ENCODE data around the gene FAM216B. TPM values are rescaled to one million over a fixed set of nuclear protein-coding genes. Genes with fewer than 3 reads are reported as not detected.

FAM216B gene
- total and polyA plus RNA-seq, 2 experiments from 2014 or later, result not detected

DNA sequence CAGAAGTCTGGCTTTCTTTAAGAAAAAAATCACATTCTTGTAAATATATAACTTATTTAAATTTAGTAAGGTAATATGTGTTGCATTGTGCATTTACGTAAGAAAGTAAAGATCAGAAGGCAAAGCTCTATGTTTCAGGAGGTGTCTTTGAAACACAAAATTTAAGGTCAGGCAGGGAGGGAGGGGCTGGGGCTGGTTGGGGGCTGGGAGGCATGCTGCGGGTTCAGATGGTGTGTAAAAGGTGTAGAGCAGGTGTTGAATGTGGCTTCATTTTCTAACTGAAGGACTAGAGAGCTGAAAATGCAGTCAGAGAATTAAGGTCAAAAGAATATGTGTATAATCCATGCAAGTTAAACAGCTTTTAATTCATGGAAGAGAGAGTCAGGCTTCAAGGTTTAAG, 14.3 kb downstream of the FAM216B start:
- Histone ChIP-seq H3K9me3 (ENCODE audit: low read depth) (no peaks in the 10 kb centered on the region), H3K36me3 (no peaks in the 10 kb centered on the region), H3K4me1 (ENCODE audit: low read depth) (no peaks in the 10 kb centered on the region), H3K27ac (no peak overlapping the region), H3K27me3 (no peaks in the 10 kb centered on the region), H3K4me3 (no peak overlapping the region)
- TF ChIP-seq, protein P1, sequence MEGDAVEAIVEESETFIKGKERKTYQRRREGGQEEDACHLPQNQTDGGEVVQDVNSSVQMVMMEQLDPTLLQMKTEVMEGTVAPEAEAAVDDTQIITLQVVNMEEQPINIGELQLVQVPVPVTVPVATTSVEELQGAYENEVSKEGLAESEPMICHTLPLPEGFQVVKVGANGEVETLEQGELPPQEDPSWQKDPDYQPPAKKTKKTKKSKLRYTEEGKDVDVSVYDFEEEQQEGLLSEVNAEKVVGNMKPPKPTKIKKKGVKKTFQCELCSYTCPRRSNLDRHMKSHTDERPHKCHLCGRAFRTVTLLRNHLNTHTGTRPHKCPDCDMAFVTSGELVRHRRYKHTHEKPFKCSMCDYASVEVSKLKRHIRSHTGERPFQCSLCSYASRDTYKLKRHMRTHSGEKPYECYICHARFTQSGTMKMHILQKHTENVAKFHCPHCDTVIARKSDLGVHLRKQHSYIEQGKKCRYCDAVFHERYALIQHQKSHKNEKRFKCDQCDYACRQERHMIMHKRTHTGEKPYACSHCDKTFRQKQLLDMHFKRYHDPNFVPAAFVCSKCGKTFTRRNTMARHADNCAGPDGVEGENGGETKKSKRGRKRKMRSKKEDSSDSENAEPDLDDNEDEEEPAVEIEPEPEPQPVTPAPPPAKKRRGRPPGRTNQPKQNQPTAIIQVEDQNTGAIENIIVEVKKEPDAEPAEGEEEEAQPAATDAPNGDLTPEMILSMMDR (IDR thresholded peaks at IDR 0.05; ENCODE audit: low read depth, low read length), result no peak
- DNase-seq (ENCODE audit: low read depth in 1 of 2, low spot score in 1 of 2), result no peak

DNA sequence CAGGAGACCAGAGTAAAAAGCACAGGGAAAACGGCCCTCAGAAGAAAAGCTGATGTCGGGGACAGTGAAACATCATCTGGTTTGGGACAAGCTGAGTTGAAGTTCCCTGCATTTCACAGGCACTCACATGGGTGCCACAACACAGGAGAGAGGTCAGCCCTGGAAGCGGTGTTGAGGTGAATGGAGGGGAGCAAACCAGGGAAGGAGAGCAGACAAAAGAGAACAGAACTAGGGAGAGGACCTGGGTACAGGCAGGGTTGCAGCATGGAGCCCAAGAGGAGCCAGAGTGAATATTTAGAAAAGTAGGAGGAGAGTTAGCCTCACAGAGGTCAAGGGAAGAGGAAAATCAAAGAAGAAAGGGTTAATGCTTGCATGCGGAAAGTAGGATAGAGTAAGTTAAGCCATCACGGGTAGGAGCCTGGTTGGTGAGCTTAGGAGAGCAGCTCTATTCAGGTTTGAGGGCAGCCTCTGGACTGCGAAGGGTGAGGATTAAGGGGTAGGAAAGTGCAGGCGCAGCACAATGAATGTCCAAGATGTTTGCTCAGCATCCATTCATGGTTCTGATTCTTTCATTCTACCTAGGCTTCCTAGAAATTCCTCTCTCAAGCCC, 15.5 kb downstream of the FAM216B start:
- TF ChIP-seq, protein P1 (IDR thresholded peaks at IDR 0.05; ENCODE audit: low read depth, low read length), result no peak
- no peak for DNase-seq (ENCODE audit: low read depth in 1 of 2, low spot score in 1 of 2)
- no peaks in the 10 kb centered on the region for H3K4me1 ChIP-seq (ENCODE audit: low read depth)

DNA sequence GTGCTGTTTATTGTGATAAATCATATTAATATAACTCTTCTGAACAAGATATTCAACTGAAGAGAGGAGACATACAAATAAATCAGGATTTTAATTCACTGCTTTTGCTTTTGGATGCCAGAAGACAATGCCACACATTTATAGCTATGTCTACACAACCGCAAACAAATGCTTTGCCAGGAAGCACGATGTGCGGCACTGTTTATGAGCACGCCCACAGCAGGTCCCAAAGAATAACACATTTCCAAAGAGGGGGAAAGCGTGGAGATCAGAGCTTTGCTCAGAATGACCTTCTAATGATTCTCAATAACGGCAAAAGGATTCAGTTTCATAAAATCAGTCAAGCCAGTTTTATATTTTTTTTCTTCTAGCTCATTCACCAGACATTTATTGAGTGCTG, 16.7 kb downstream of the FAM216B start:
- no peaks in the 10 kb centered on the region for H3K4me1 ChIP-seq (ENCODE audit: low read depth)
- no peaks in the 10 kb centered on the region for H3K27me3 ChIP-seq
- H3K4me3 ChIP-seq, result no peak overlapping the region
- H3K36me3 ChIP-seq, result no peaks in the 10 kb centered on the region
- TF ChIP-seq, protein P1 (IDR thresholded peaks at IDR 0.05; ENCODE audit: low read depth, low read length), result no peak
- H3K9me3 ChIP-seq (ENCODE audit: low read depth), result no peaks in the 10 kb centered on the region
- DNase-seq (ENCODE audit: low read depth in 1 of 2, low spot score in 1 of 2), result no peak
- H3K27ac ChIP-seq, result no peak overlapping the region

More for the DNA sequence above, 15.5 kb downstream of the FAM216B start:
- Histone ChIP-seq H3K4me3 (no peak overlapping the region), H3K27me3 (no peaks in the 10 kb centered on the region), H3K27ac (no peak overlapping the region), H3K9me3 (ENCODE audit: low read depth) (no peaks in the 10 kb centered on the region), H3K36me3 (no peaks in the 10 kb centered on the region)

DNA sequence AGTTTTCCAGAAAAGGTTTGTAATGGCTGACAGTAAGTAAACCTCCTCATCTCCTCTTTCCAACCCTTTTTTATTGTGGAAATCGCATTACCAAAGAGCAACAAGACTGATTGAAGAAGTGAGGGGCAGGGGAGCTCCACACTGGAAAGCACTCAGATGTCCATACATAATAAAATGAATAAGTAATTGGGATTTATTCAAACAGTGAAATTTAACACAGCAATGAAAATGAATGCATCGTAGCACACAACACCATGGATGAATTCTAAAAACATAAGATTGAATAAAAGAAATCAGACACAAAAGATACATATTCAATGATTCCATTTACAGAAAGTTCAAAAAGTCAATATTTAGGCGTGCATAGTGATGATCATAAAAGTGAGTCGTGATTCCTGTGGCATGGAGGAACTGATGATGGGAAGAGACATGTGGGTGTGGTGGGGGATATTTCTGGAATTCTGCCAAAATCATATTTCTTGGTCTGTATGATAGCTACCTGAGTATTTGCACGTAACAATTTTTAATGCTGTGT, 18.8 kb downstream of the FAM216B start:
- no peak overlapping the region for H3K27ac ChIP-seq
- H3K9me3 ChIP-seq (ENCODE audit: low read depth), result no peaks in the 10 kb centered on the region
- no peaks in the 10 kb centered on the region for H3K4me1 ChIP-seq (ENCODE audit: low read depth)
- H3K27me3 ChIP-seq, result no peaks in the 10 kb centered on the region
- TF ChIP-seq, protein P1 (IDR thresholded peaks at IDR 0.05; ENCODE audit: low read depth, low read length), result no peak
- no peak for DNase-seq (ENCODE audit: low read depth in 1 of 2, low spot score in 1 of 2)
- no peaks in the 10 kb centered on the region for H3K36me3 ChIP-seq
- H3K4me3 ChIP-seq, result no peak overlapping the region

DNA sequence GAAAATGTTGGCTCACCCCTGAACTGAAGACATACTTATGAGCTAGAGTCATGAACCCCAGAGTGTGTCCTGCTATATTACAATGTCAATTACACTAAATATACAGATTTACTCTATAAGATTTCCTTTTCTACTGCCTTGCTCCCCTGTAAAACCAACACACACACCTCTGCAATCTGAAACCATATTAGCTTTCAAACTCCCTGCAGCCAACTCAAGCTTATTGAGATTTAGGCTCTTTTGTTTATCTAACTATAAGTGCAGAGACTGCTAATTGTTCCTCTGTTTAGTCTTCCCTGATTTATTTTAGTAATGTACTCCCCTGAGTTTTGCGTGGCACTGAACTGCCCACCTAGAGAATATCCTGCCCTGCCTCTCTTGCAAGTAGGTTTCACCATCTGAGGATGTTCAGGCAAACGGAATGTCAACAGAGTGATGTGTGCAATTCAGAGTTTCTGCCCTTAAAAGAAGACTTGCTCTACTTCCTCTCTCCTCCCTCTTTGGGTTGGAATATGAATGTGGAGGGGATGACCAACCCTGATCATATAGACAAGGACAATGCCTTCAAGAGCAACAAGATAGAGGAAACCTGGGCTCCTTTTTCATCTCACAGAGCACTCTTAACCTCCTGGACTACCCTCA, 22.3 kb downstream of the FAM216B start:
- DNase-seq (ENCODE audit: low read depth in 1 of 2, low spot score in 1 of 2), result peak in 1 of 2 donors; percentile 37
- no peaks in the 10 kb centered on the region for H3K27me3 ChIP-seq
- TF ChIP-seq, protein P1 (IDR thresholded peaks at IDR 0.05; ENCODE audit: low read depth, low read length), result no peak
- no peaks in the 10 kb centered on the region for H3K36me3 ChIP-seq
- H3K27ac ChIP-seq, result no peak overlapping the region
- H3K9me3 ChIP-seq (ENCODE audit: low read depth), result no peaks in the 10 kb centered on the region
- H3K4me1 ChIP-seq (ENCODE audit: low read depth), result no peaks in the 10 kb centered on the region
- no peak overlapping the region for H3K4me3 ChIP-seq
